IMR-90 (cell line): Measurements from ENCODE around the gene SMAD7. TPM values are rescaled to one million over a fixed set of nuclear protein-coding genes. Genes with fewer than 3 reads are reported as not detected.

Source experiments
- ATAC-seq: fragments of 200-7000 bp; cut with Tn5 transposase; 2 replicates; pipeline ENCODE4 v1.9.1; 2020; ENCODE audit warnings: low read depth, mild to moderate bottlenecking, moderate library complexity
- BruUV-seq: library from RNA; stranded (reverse); fragments of 400-500 nt; replicated peaks from 2 replicates; lab custom pipeline; 2021; lab: Mats Ljungman, UMichigan
- CTCF ChIA-PET: fragments of 300-600 bp; formaldehyde crosslinking; extraction: SDS; loops from one replicate; lab custom pipeline; 2021; ENCODE audit warnings: antibody characterized with exemption; lab: Yijun Ruan, JAX
- POLR2A ChIA-PET: fragments of 300-600 bp; sonication (Branson Sonifier 250); formaldehyde crosslinking; loops from one replicate; lab custom pipeline; 2022; ENCODE audit warnings: antibody characterized with exemption; ENCODE audit not compliant: unreplicated experiment; lab: Charles Lee
- DNase-seq: peaks from one replicate; pipeline ENCODE4 v3.0.0; 2013
- H2AFZ ChIP-seq: replicated peaks from 2 replicates; pipeline ENCODE3; 2013; ENCODE audit warnings: low read length, mild to moderate bottlenecking; ENCODE audit not compliant: poor library complexity
- H2AK5ac ChIP-seq: 2 replicates; pipeline ENCODE4 v1.6.1; 2013; ENCODE audit warnings: low read depth, low read length, inconsistent platforms
- H2AK9ac ChIP-seq: replicated peaks from 2 replicates; pipeline ENCODE3; 2013; ENCODE audit warnings: mild to moderate bottlenecking, low read depth, low read length, moderate library complexity; ENCODE audit not compliant: poor library complexity
- H2BK120ac ChIP-seq: 2 replicates; pipeline ENCODE4 v1.6.1; 2013; ENCODE audit warnings: low read depth, low read length, inconsistent platforms
- H2BK15ac ChIP-seq: 3 replicates; pipeline ENCODE4 v1.6.1; 2013; ENCODE audit warnings: low read depth, low read length, inconsistent platforms
- H2BK20ac ChIP-seq: 2 replicates; pipeline ENCODE4 v1.6.1; 2013; ENCODE audit warnings: low read depth, mild to moderate bottlenecking, inconsistent platforms, low read length, moderate library complexity
- H2BK5ac ChIP-seq: 2 replicates; pipeline ENCODE4 v1.6.1; 2013; ENCODE audit warnings: mild to moderate bottlenecking, low read depth, low read length, inconsistent platforms; ENCODE audit not compliant: poor library complexity, severe bottlenecking
- H3K14ac ChIP-seq: replicated peaks from 2 replicates; pipeline ENCODE4 v1.6.1; 2013; ENCODE audit warnings: low read depth, low read length, inconsistent platforms
- H3K18ac ChIP-seq: 2 replicates; pipeline ENCODE4 v1.6.1; 2013; ENCODE audit warnings: low read depth, low read length, control low read depth
- H3K23ac ChIP-seq: 2 replicates; pipeline ENCODE4 v1.6.1; 2013; ENCODE audit warnings: low read depth, low read length, inconsistent platforms
- H3K27ac ChIP-seq: 2 replicates; pipeline ENCODE4 v1.5.1; 2013; ENCODE audit warnings: mild to moderate bottlenecking, control low read depth, low read length; ENCODE audit not compliant: insufficient read depth
- H3K27me3 ChIP-seq: 2 replicates; pipeline ENCODE4 v1.6.1; 2013; ENCODE audit warnings: low read length; ENCODE audit not compliant: control insufficient read depth, insufficient read depth
- H3K36me3 ChIP-seq: 2 replicates; pipeline ENCODE4 v1.6.1; 2013; ENCODE audit warnings: low read length, mixed read lengths; ENCODE audit not compliant: control insufficient read depth, insufficient read depth
- H3K4ac ChIP-seq: 2 replicates; pipeline ENCODE4 v1.6.1; 2013; ENCODE audit warnings: low read depth, low read length, inconsistent platforms
- H3K4me1 ChIP-seq: 2 replicates; pipeline ENCODE4 v1.6.1; 2013; ENCODE audit warnings: low read length, mixed read lengths; ENCODE audit not compliant: control insufficient read depth, insufficient read depth
- H3K4me2 ChIP-seq: 2 replicates; pipeline ENCODE4 v1.6.1; 2013; ENCODE audit warnings: low read depth, mild to moderate bottlenecking, control low read depth, low read length, moderate library complexity
- H3K4me3 ChIP-seq: 2 replicates; pipeline ENCODE4 v1.5.1; 2013; ENCODE audit warnings: low read depth, mild to moderate bottlenecking, control low read depth, low read length, moderate library complexity; ENCODE audit not compliant: insufficient read depth
- H3K56ac ChIP-seq: 2 replicates; pipeline ENCODE4 v1.6.1; 2013; ENCODE audit warnings: low read length, inconsistent platforms; ENCODE audit not compliant: insufficient read depth; ENCODE audit errors: extremely low read depth
- H3K79me1 ChIP-seq, 2 experiments: 2 replicates each; pipeline ENCODE4 v1.6.1; 2013; ENCODE audit warnings: low read length in 2 of 2, inconsistent platforms in 1 of 2, low read depth in 1 of 2
- H3K9ac ChIP-seq: 2 replicates; pipeline ENCODE4 v1.6.1; 2013; ENCODE audit warnings: low read depth, low read length, control low read depth
- H3K9me1 ChIP-seq: 2 replicates; pipeline ENCODE4 v1.6.1; 2013; ENCODE audit warnings: low read length, inconsistent platforms; ENCODE audit not compliant: insufficient read depth
- H3K9me3 ChIP-seq: 2 replicates; pipeline ENCODE4 v1.6.1; 2013; ENCODE audit warnings: low read length; ENCODE audit not compliant: control insufficient read depth, insufficient read depth
- H4K20me1 ChIP-seq: 2 replicates; pipeline ENCODE4 v1.6.1; 2013; ENCODE audit warnings: low read length, inconsistent platforms; ENCODE audit not compliant: insufficient read depth
- H4K5ac ChIP-seq: 2 replicates; pipeline ENCODE4 v1.6.1; 2013; ENCODE audit warnings: mild to moderate bottlenecking, low read depth, low read length, control low read depth
- H4K8ac ChIP-seq, 2 experiments: 2 replicates each; pipeline ENCODE4 v1.6.1; 2013; ENCODE audit warnings: low read depth in 2 of 2, low read length in 2 of 2, control low read depth in 1 of 2, inconsistent platforms in 1 of 2
- H4K91ac ChIP-seq: 2 replicates; pipeline ENCODE4 v1.6.1; 2013; ENCODE audit warnings: low read depth, low read length, inconsistent platforms; ENCODE audit not compliant: insufficient read depth
- BHLHE40 ChIP-seq: fragments of 150-350 bp; IDR thresholded peaks from 2 replicates; pipeline ENCODE4 v1.6.1; 2016; ENCODE audit warnings: mild to moderate bottlenecking, low read depth, low read length
- CEBPB ChIP-seq: IDR thresholded peaks from 2 replicates; pipeline ENCODE4 v1.6.1; 2012; ENCODE audit warnings: low read depth, low read length, improper control_type of control experiment
- CTCF ChIP-seq: conservative IDR thresholded peaks from 2 replicates; pipeline ENCODE4 v1.5.1; 2012; ENCODE audit warnings: mild to moderate bottlenecking, low read depth, low read length, improper control_type of control experiment
- FOS ChIP-seq: fragments of 150-350 bp; IDR thresholded peaks from 2 replicates; pipeline ENCODE4 v1.6.1; 2016; ENCODE audit warnings: low read depth, low read length
- MAFK ChIP-seq: IDR thresholded peaks from 2 replicates; pipeline ENCODE4 v1.6.1; 2012; ENCODE audit warnings: low read depth, low read length, improper control_type of control experiment
- MAZ ChIP-seq: IDR thresholded peaks from 2 replicates; pipeline ENCODE4 v1.6.1; 2012; ENCODE audit warnings: low read depth, mild to moderate bottlenecking, low read length, improper control_type of control experiment, moderate library complexity, borderline replicate concordance
- NFE2L2 ChIP-seq: fragments of 150-350 bp; IDR thresholded peaks from 2 replicates; pipeline ENCODE4 v1.6.1; 2016; ENCODE audit warnings: low read depth, mild to moderate bottlenecking, low read length
- RAD21 ChIP-seq: IDR thresholded peaks from 2 replicates; pipeline ENCODE4 v1.6.1; 2012; ENCODE audit warnings: low read length, improper control_type of control experiment
- WGBS, 2 experiments: methylation state at CpG; one replicate each; pipeline versions ENCODE4 v1.1.5 to v1.1.7; 2013; ENCODE audit warnings: missing lambda C conversion rate in 2 of 2; ENCODE audit not compliant: insufficient read length in 1 of 2; ENCODE audit errors: extremely low coverage in 2 of 2; 5-methylcytosine and 5-hydroxymethylcytosine counted together
- dilution Hi-C: fragments of 300-500 bp; cut with HindIII; formaldehyde crosslinking; loops from one replicate; pipeline ENCODE4 v1.14.3; 2018; ENCODE audit warnings: low sequenced_read_pairs; ENCODE audit not compliant: unreplicated experiment
- in situ Hi-C: fragments of 300-500 bp; cut with MboI; formaldehyde crosslinking; loops from 3 replicates; pipeline ENCODE4 v1.14.3; 2019; ENCODE audit warnings: low sequenced_read_pairs, inconsistent platforms, mixed read lengths
- intact Hi-C: fragments of 100-400 bp; cut with micrococcal nuclease; formaldehyde crosslinking; loops from 2 replicates; pipeline ENCODE4 v1.10.0; 2022
- polyA plus RNA-seq, 3 experiments: library from polyadenylated mRNA; depleted of rRNA; stranded (reverse); fragments of >200 nt; gene quantifications; 2 replicates each; pipeline ENCODE4 v1.2.3, GENCODE V29; 2012; ENCODE audit warnings: low replicate concordance in 1 of 3
- total RNA-seq: library from RNA; depleted of rRNA; stranded (reverse); fragments of >200 nt; gene quantifications from 2 replicates; pipeline ENCODE4 v1.2.3, GENCODE V29; 2012

SMAD7 gene
- total and polyA plus RNA-seq, 2 of the 4 experiments (the other 2 are of a cell fraction) = 15.8 to 17.6 TPM

- no peak for TF ChIP-seq MAZ
Observed at GRCh38 chr18:48992791-48993555, 42.2 kb upstream of the SMAD7 start (continued).

GRCh38 chr18:48992133-48992532 lies 41.4 kb upstream of the SMAD7 start:
- DNase-seq = no peak
- POLR2A ChIA-PET = no interaction called here

More at GRCh38 chr18:48992133-48992532, 41.4 kb upstream of the SMAD7 start:
- WGBS, 2 experiments = 100% methylated on average over 2 of the region's 8 CpGs; no CpG with 5 or more reads in 1 of the 2 experiments
- Histone ChIP-seq H3K4me2 (no peak overlapping the region), H3K9ac (no peak overlapping the region), H3K4me3 (no peak overlapping the region), H2BK15ac (no peak overlapping the region; the same call in 2 of the 3 replicates), H3K79me1 (peaks cover 0 to 21% of the 10 kb centered on the region in 2 experiments; a peak in 3 of 4 replicates), H3K23ac (no peak overlapping the region), H4K20me1 (peaks cover 6% of the 10 kb centered on the region; the same call in 1 of the 2 replicates), H2BK5ac (no peak overlapping the region), H3K18ac (no peak overlapping the region), H2AFZ (no peak overlapping the region), H3K56ac (no peak overlapping the region), H4K8ac (peak overlapping the region in 1 of 2 experiments; percentile 9; a peak in 1 of 4 replicates), H4K5ac (no peak overlapping the region), H3K14ac (no peak overlapping the region), H3K9me1 (peaks cover 45% of the 10 kb centered on the region), H2AK9ac (no peak overlapping the region), H3K4me1 (peaks cover 42% of the 10 kb centered on the region), H2BK120ac (peak overlapping the region; percentile 75; the same call in 1 of the 2 replicates), H3K36me3 (no peaks in the 10 kb centered on the region), H2BK20ac (peak overlapping the region; percentile 58; the same call in 1 of the 2 replicates), H4K91ac (peak overlapping the region; percentile 6; the same call in 1 of the 2 replicates), H3K9me3 (no peaks in the 10 kb centered on the region), H3K27ac (no peak overlapping the region), H3K27me3 (no peaks in the 10 kb centered on the region), H2AK5ac (peak overlapping the region; percentile 90), H3K4ac (peak overlapping the region; percentile 89; the same call in 1 of the 2 replicates)
- no peak for ATAC-seq
- CTCF ChIA-PET = no interaction called here
- dilution Hi-C loops (no loop called here), intact Hi-C loops (no loop called here), in situ Hi-C loops (no loop called here)
- TF ChIP-seq NFE2L2 (no peak), BHLHE40 (no peak), CTCF (no peak), MAFK (no peak), RAD21 (no peak), CEBPB (no peak), FOS (no peak)
- no TSS peak for BruUV-seq
